Right atrium auricular region (tissue), 2 donors: Measurements from ENCODE around the gene RAB23. TPM values are rescaled to one million over a fixed set of nuclear protein-coding genes. Genes with fewer than 3 reads are reported as not detected.
A peak's percentile ranks its signal among the peaks of the same experiment; 100 is the strongest.

ENCODE experiments used
- DNase-seq: peaks from one replicate; pipeline ENCODE4 v3.0.0-alpha.2; 2019; ENCODE audit warnings: low spot score
- H3K27ac ChIP-seq, 2 donors: fragments of 200-600 bp; sonication (generic); 1 replicate in 1 of 2; 2 replicates in 1 of 2; pipeline ENCODE4 v1.5.1; 2016 to 2019
- H3K27me3 ChIP-seq, 2 donors: fragments of 200-600 bp; sonication (generic); one replicate each; pipeline versions ENCODE4 v1.5.1 to v1.6.0; 2017 to 2019
- H3K36me3 ChIP-seq: fragments of 200-600 bp; sonication (generic); one replicate; pipeline ENCODE4 v1.5.1; 2016
- H3K4me1 ChIP-seq, 2 donors: fragments of 200-600 bp; sonication (generic); one replicate each; pipeline versions ENCODE4 v1.5.1 to v1.6.0; 2017 to 2019
- H3K4me3 ChIP-seq, 2 donors: fragments of 200-600 bp; sonication (generic); 1 replicate in 1 of 2; 2 replicates in 1 of 2; pipeline ENCODE4 v1.5.1; 2017 to 2019; ENCODE audit warnings: mild to moderate bottlenecking in 1 of 2, moderate library complexity in 1 of 2
- H3K9me3 ChIP-seq, 2 donors: fragments of 200-600 bp; sonication (generic); one replicate each; pipeline ENCODE4 v1.5.1; 2019
- total RNA-seq, 2 donors: library from RNA; depleted of rRNA; stranded (reverse); fragments of >200 nt; gene quantifications; one replicate each; pipeline ENCODE4 v1.1.0, GENCODE V29; 2016
- TF ChIP-seq, protein P1 (sequence below), 2 donors: fragments of 200-600 bp; sonication (generic); IDR thresholded peaks; one replicate each; pipeline ENCODE4 v1.5.1; 2019; ENCODE audit warnings: antibody characterized with exemption in 2 of 2

The RAB23 gene
- total RNA-seq, 2 donors from 2014 or later, result 8.6 to 10.0 TPM

GRCh38 chr6:57180596-57180995, 41.5 kb downstream of the RAB23 start:
- peaks cover 18% of the 10 kb centered on the region for H3K36me3 ChIP-seq
- H3K4me1 ChIP-seq, result peaks cover 0 to 33% of the 10 kb centered on the region in 2 donors
- peak overlapping the region; percentile 18 to 38 for H3K27ac ChIP-seq
- H3K27me3 ChIP-seq, result no peaks in the 10 kb centered on the region
- TF ChIP-seq, protein P1, sequence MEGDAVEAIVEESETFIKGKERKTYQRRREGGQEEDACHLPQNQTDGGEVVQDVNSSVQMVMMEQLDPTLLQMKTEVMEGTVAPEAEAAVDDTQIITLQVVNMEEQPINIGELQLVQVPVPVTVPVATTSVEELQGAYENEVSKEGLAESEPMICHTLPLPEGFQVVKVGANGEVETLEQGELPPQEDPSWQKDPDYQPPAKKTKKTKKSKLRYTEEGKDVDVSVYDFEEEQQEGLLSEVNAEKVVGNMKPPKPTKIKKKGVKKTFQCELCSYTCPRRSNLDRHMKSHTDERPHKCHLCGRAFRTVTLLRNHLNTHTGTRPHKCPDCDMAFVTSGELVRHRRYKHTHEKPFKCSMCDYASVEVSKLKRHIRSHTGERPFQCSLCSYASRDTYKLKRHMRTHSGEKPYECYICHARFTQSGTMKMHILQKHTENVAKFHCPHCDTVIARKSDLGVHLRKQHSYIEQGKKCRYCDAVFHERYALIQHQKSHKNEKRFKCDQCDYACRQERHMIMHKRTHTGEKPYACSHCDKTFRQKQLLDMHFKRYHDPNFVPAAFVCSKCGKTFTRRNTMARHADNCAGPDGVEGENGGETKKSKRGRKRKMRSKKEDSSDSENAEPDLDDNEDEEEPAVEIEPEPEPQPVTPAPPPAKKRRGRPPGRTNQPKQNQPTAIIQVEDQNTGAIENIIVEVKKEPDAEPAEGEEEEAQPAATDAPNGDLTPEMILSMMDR (IDR thresholded peaks at IDR 0.05), result no peak
- H3K9me3 ChIP-seq, result no peaks in the 10 kb centered on the region
- H3K4me3 ChIP-seq, result no peak overlapping the region
- DNase-seq, result no peak

- no peaks in the 10 kb centered on the region for H3K27me3 ChIP-seq
- peak overlapping the region; percentile 12 to 31 for H3K4me3 ChIP-seq
- no peaks in the 10 kb centered on the region for H3K9me3 ChIP-seq
- TF ChIP-seq, protein P1 (IDR thresholded peaks at IDR 0.05), result no peak
- H3K36me3 ChIP-seq, result peaks cover 4% of the 10 kb centered on the region
- H3K4me1 ChIP-seq, result peaks cover 0 to 38% of the 10 kb centered on the region in 2 donors
- DNase-seq, result peak; percentile 88
- H3K27ac ChIP-seq, result peak overlapping the region; percentile 81 to 96
Observed at GRCh38 chr6:57177545-57178265, 44.4 kb downstream of the RAB23 start.

GRCh38 chr6:57174511-57174907, 47.6 kb downstream of the RAB23 start:
- no peak overlapping the region for H3K4me3 ChIP-seq
- H3K9me3 ChIP-seq, result no peaks in the 10 kb centered on the region
- no peaks in the 10 kb centered on the region for H3K36me3 ChIP-seq
- no peaks in the 10 kb centered on the region for H3K27me3 ChIP-seq
- TF ChIP-seq, protein P1 (IDR thresholded peaks at IDR 0.05), result no peak
- H3K27ac ChIP-seq, result peak overlapping the region; percentile 91 to 96
- DNase-seq, result no peak
- peaks cover 0 to 32% of the 10 kb centered on the region in 2 donors for H3K4me1 ChIP-seq

DNA sequence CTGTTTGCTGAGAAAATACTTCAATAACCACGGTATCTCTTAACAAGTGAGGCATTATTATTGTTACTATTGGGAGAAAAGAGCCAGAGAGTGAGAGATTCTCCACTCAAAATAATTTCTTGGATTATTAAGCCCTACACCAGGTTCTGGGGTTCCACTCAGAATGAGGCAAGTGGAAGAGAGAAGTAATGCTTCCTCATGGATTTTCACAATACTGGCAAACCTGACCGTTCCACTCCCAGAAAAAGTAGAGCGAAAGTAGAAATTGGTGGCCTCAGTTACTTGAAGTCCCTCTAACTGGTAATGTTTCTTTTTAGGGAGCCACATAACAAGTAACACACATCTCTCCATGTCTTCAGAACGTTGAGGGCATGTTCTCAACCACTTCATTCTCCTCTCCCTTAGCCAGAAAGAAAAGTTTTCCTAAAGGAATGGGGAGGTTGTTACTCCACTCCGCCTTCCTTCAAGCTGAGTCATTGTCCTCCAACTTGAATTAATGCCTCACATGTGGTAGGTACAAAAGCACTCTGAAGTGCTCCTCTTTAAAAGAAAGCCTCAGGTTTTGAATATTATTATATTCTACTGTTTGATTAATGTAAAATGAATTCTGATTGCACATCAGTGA, 48.1 kb downstream of the RAB23 start:
- Histone ChIP-seq H3K4me3 (peak overlapping the region; percentile 70 to 74), H3K4me1 (peaks cover 0 to 32% of the 10 kb centered on the region in 2 donors), H3K9me3 (no peaks in the 10 kb centered on the region), H3K27me3 (no peaks in the 10 kb centered on the region), H3K36me3 (no peaks in the 10 kb centered on the region), H3K27ac (peak overlapping the region; percentile 91 to 96)
- no peak for DNase-seq
- TF ChIP-seq, protein P1 (IDR thresholded peaks at IDR 0.05), result no peak

DNA sequence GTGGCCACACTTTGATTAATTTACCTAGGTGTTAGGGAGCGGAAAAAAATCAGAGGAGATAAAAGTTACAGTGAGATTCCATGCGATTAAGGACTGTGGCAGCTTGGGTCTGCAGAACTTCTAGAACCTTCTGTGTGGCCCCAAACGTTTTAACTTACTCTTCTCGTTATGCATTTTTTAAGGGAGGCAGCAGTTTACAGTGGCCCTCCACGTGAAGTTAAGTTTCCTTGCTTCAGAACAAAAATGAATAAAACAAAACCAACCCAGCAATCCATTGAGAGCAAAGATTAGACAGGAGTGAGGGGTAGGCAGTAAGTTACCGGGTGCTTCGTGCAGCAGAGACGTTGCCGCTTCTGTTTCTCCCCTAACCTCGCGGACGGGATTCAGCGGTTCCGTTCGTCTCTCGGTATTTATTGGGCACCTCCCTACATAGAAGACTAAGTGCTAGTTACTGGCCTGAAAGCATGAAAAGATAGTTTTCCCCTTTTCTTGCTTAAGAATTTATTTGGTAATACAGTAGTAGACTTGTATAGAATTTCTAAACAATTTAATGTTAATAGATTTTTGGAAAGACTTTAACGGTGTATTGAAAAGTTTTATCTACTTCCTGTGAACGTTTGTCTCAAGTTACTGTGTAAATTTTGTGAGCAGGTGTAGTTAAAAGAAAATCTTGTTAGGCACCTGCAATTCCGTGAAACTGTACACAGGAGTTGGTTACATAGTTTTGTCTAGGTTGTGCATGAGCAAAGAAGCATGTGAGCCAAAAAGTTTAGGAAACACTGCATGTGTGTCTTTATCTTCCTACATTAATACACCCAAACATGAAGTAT, 48.8 kb downstream of the RAB23 start:
- Histone ChIP-seq H3K27ac (peak overlapping the region; percentile 91 to 96), H3K9me3 (no peaks in the 10 kb centered on the region), H3K4me1 (peaks cover 0 to 25% of the 10 kb centered on the region in 2 donors), H3K27me3 (no peaks in the 10 kb centered on the region), H3K36me3 (no peaks in the 10 kb centered on the region), H3K4me3 (peak overlapping the region; percentile 70 to 74)
- TF ChIP-seq, protein P1 (IDR thresholded peaks at IDR 0.05), result no peak
- no peak for DNase-seq
